Measurements from ENCODE around the gene CDC42BPG. TPM values are rescaled to one million over a fixed set of nuclear protein-coding genes. Genes with fewer than 3 reads are reported as not detected.

The CDC42BPG gene
- total and polyA plus RNA-seq, 9 of the 15 experiments (the other 6 are each of a cell fraction or from before 2014, with no cell fraction given) = 0.04 to 8.8 (median 2.1) TPM

- H3K79me2 ChIP-seq (ENCODE audit: control insufficient read depth, insufficient read depth, low read length) = no peaks in the 10 kb centered on the region
- H3K4me2 ChIP-seq (ENCODE audit: insufficient read depth, low read length) = no peak overlapping the region
- no peaks in the 10 kb centered on the region for H4K20me1 ChIP-seq (replicated peaks; ENCODE audit: control insufficient read depth, insufficient read depth, low read length)
- no peak for ATAC-seq
- H3K9me1 ChIP-seq (ENCODE audit: control insufficient read depth, insufficient read depth, low read length) = no peaks in the 10 kb centered on the region
- 72% methylated on average over 13 of the region's 15 CpGs for whole genome bisulfite sequencing (ENCODE audit: insufficient coverage, low coverage, missing lambda C conversion rate)
- H3K27ac ChIP-seq (ENCODE audit: extremely low read depth, low read depth, low read length) = no peak overlapping the region
- no peaks in the 10 kb centered on the region for H3K9me3 ChIP-seq (replicated peaks; ENCODE audit: control insufficient read depth, insufficient read depth, low read depth, low read length)
- intact Hi-C loops (cut with micrococcal nuclease) = loop anchor here (5.0 kb wide), 1 partner anchor 103 kb away; no protein-coding TSS in a partner anchor
- peaks cover 3 to 20% of the 10 kb centered on the region in 2 experiments; a peak in 4 of 5 replicates for H3K4me1 ChIP-seq (replicated peaks in 1 of 2; ENCODE audit: control insufficient read depth in 2 of 2, insufficient read depth in 2 of 2, low read length in 2 of 2)
- no peak for TF ChIP-seq CBX5 (IDR thresholded peaks at IDR 0.05; ENCODE audit: borderline replicate concordance, low read depth)
- no peaks in the 10 kb centered on the region for H3K27me3 ChIP-seq (ENCODE audit: control insufficient read depth in 2 of 2, insufficient read depth in 2 of 2, low read length in 2 of 2)
- no peak for FAIRE-seq
- no TSS peak for BruUV-seq (replicated peaks)
- ChIA-PET POLR2A (interaction anchor here (0.5 to 2.5 kb wide), 2 partner anchors 11 to 429 kb away, joined by 3 to 12 read pairs; partner anchors contain the start of gene SF1), CTCF (ENCODE audit: low intra/inter-chr PET ratio) (interaction anchor here (2.4 kb wide), 1 partner anchor 104 kb away, joined by 13 read pairs; no protein-coding TSS in a partner anchor)
- H2AFZ ChIP-seq (ENCODE audit: low read depth, low read length) = no peak overlapping the region
- H3K4me3 ChIP-seq = no peak overlapping the region
- no peak for DNase-seq (ENCODE audit: extremely low read depth in 1 of 4, low spot score in 3 of 4)
- in situ Hi-C loops (cut with MboI) = loop anchor here (5.0 kb wide), 1 partner anchor 103 kb away; no protein-coding TSS in a partner anchor
- peak overlapping the region in 1 of 2 experiments; percentile 67; a peak in 2 of 4 replicates for H3K9ac ChIP-seq (ENCODE audit: insufficient read depth in 1 of 2, low read depth in 2 of 2, low read length in 2 of 2)
- H3K36me3 ChIP-seq (ENCODE audit: control insufficient read depth, insufficient read depth, low read length) = no peaks in the 10 kb centered on the region
These were observed 54.9 kb downstream of the CDC42BPG start for GRCh38 chr11:64789331-64790204.

Measured in K562 (cell line).